GM23338 (cell line): Measurements from ENCODE around the gene SARDH.

Experiments
- POLR2AphosphoS5 ChIP-seq: IDR thresholded peaks from 2 replicates; pipeline ENCODE4 v1.6.1; 2016; ENCODE audit warnings: antibody characterized with exemption, low read depth
- ZNF331 ChIP-seq: fragments of 250-450 bp; sonication (Bioruptor Pico); IDR thresholded peaks from 2 replicates; pipeline ENCODE4 v1.5.0; 2020; ENCODE audit warnings: low read depth, mild to moderate bottlenecking, moderate library complexity
- TF ChIP-seq, protein P1 (sequence below), 2 experiments: fragments of 200-600 bp in 1 of 2; sonication (generic) in 1 of 2; conservative IDR thresholded peaks; 2 replicates each; pipeline versions ENCODE4 v1.5.1 to v1.6.1; 2016 to 2017; ENCODE audit warnings: antibody characterized with exemption in 2 of 2, low read depth in 2 of 2, mild to moderate bottlenecking in 2 of 2, moderate library complexity in 1 of 2

DNA sequence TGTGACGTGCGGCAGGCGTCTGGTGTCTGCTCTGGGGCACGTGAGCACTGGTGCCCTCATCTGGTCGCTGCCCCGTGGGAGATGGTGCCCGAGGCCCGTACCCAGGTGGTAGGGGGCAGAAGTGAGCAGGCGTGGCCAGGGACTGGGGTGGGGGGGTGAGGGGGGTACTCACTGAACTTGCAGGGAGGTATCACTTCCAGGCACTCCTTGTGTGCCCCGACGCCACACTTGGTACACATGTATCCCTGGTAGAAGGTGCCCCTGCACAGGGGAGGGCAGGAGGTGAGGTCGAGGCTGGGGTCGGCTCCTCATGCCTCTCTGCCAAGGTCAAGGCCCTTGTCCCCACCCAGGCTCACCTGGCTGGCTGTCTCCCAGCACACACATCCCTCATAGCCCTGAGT is 45.2 kb upstream of the SARDH start:
- TF ChIP-seq, protein P1, sequence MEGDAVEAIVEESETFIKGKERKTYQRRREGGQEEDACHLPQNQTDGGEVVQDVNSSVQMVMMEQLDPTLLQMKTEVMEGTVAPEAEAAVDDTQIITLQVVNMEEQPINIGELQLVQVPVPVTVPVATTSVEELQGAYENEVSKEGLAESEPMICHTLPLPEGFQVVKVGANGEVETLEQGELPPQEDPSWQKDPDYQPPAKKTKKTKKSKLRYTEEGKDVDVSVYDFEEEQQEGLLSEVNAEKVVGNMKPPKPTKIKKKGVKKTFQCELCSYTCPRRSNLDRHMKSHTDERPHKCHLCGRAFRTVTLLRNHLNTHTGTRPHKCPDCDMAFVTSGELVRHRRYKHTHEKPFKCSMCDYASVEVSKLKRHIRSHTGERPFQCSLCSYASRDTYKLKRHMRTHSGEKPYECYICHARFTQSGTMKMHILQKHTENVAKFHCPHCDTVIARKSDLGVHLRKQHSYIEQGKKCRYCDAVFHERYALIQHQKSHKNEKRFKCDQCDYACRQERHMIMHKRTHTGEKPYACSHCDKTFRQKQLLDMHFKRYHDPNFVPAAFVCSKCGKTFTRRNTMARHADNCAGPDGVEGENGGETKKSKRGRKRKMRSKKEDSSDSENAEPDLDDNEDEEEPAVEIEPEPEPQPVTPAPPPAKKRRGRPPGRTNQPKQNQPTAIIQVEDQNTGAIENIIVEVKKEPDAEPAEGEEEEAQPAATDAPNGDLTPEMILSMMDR (conservative IDR thresholded peaks at IDR 0.05; ENCODE audit: low read depth in 2 of 2) = peak in 1 of 2 experiments; percentile 28; a peak in 1 of 4 replicates
- TF ChIP-seq ZNF331 (no peak), POLR2AphosphoS5 (no peak)
